ENCODE measurements around the gene ADD1. TPM values are rescaled to one million over a fixed set of nuclear protein-coding genes. Genes with fewer than 3 reads are reported as not detected.
"Not testable (repeated sequence)": the region's sequence is repeated elsewhere in the genome, so short reads cannot be mapped to it uniquely, and the experiment has no call there.

ADD1 gene
- polyA plus RNA-seq, 12 donors, result 147 to 968 (median 173) TPM

- DNase-seq, result not testable (repeated sequence)
Observed at GRCh38 chr4:2916696-2917095, 73.1 kb downstream of the ADD1 start.

- DNase-seq, result not testable (repeated sequence)
Observed at GRCh38 chr4:2918300-2918699, 74.7 kb downstream of the ADD1 start.

- not testable (repeated sequence) for DNase-seq
Observed at GRCh38 chr4:2918714-2919113, 75.1 kb downstream of the ADD1 start.

- not testable (repeated sequence) for DNase-seq
Observed at GRCh38 chr4:2922453-2923101, 78.9 kb downstream of the ADD1 start.

GRCh38 chr4:2923141-2923551 is 79.5 kb downstream of the ADD1 start:
- DNase-seq, result no peak

GRCh38 chr4:2923668-2924173 is 80.1 kb downstream of the ADD1 start:
- no peak for DNase-seq

GRCh38 chr4:2924286-2924685 is 80.6 kb downstream of the ADD1 start:
- DNase-seq, result no peak

- no peak for DNase-seq
Observed at GRCh38 chr4:2924765-2925301, 81.2 kb downstream of the ADD1 start.

GRCh38 chr4:2925496-2925895 is 81.9 kb downstream of the ADD1 start:
- DNase-seq, result no peak

- no peak for DNase-seq
Observed at GRCh38 chr4:2925931-2926860, 82.6 kb downstream of the ADD1 start.

- no peak for DNase-seq
Observed at GRCh38 chr4:2927016-2927695, 83.5 kb downstream of the ADD1 start.

GRCh38 chr4:2927696-2928075 is 84.0 kb downstream of the ADD1 start:
- no peak for DNase-seq

- DNase-seq, result no peak
Observed at GRCh38 chr4:2928242-2929176, 84.9 kb downstream of the ADD1 start.

- no peak for DNase-seq
Observed at GRCh38 chr4:2929469-2929868, 85.8 kb downstream of the ADD1 start.

- no peak for DNase-seq
Observed at GRCh38 chr4:2930135-2930757, 86.6 kb downstream of the ADD1 start.

- DNase-seq, result no peak
Observed at GRCh38 chr4:2930758-2931511, 87.3 kb downstream of the ADD1 start.

- DNase-seq, result no peak
Observed at GRCh38 chr4:2931512-2932301, 88.1 kb downstream of the ADD1 start.

- no peak for DNase-seq
Observed at GRCh38 chr4:2932321-2932950, 88.8 kb downstream of the ADD1 start.

All from muscle of arm (tissue), 12 donors.